Right atrium auricular region (tissue), 2 donors: ENCODE results near the gene CACNA1C. TPM values are rescaled to one million over a fixed set of nuclear protein-coding genes. Genes with fewer than 3 reads are reported as not detected.

Experiments
- DNase-seq: peaks from one replicate; pipeline ENCODE4 v3.0.0-alpha.2; 2019; ENCODE audit warnings: low spot score
- H3K27ac ChIP-seq, 2 donors: fragments of 200-600 bp; sonication (generic); 1 replicate in 1 of 2; 2 replicates in 1 of 2; pipeline ENCODE4 v1.5.1; 2016 to 2019
- H3K27me3 ChIP-seq, 2 donors: fragments of 200-600 bp; sonication (generic); one replicate each; pipeline versions ENCODE4 v1.5.1 to v1.6.0; 2017 to 2019
- H3K36me3 ChIP-seq: fragments of 200-600 bp; sonication (generic); one replicate; pipeline ENCODE4 v1.5.1; 2016
- H3K4me1 ChIP-seq, 2 donors: fragments of 200-600 bp; sonication (generic); one replicate each; pipeline versions ENCODE4 v1.5.1 to v1.6.0; 2017 to 2019
- H3K4me3 ChIP-seq, 2 donors: fragments of 200-600 bp; sonication (generic); 1 replicate in 1 of 2; 2 replicates in 1 of 2; pipeline ENCODE4 v1.5.1; 2017 to 2019; ENCODE audit warnings: mild to moderate bottlenecking in 1 of 2, moderate library complexity in 1 of 2
- H3K9me3 ChIP-seq, 2 donors: fragments of 200-600 bp; sonication (generic); one replicate each; pipeline ENCODE4 v1.5.1; 2019
- total RNA-seq, 2 donors: library from RNA; depleted of rRNA; stranded (reverse); fragments of >200 nt; gene quantifications; one replicate each; pipeline ENCODE4 v1.1.0, GENCODE V29; 2016
- TF ChIP-seq, protein P1 (sequence below), 2 donors: fragments of 200-600 bp; sonication (generic); IDR thresholded peaks; one replicate each; pipeline ENCODE4 v1.5.1; 2019; ENCODE audit warnings: antibody characterized with exemption in 2 of 2

CACNA1C gene
- total RNA-seq, 2 donors from 2014 or later: 83.1 to 93.6 TPM

DNA sequence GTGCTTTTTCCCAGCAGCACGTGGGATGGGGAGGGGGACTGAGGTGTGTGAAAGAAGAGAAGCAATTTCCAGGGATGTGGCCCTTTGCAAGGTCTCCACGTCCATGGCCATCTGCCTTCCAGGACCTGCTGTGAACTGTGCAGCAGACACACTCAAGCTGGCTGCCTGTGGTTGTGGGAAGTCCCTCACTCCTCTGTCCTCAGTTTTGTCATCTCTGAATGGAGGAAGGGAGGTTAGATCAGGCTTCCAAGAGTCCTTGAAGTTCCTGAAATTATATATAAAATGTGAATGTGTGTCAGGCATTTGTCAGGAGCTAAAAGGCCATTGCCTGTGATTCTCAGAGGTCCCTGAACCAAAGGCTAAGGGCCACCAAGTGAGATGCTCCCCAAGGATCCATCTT lies 328.2 kb downstream of the CACNA1C start:
- Histone ChIP-seq H3K36me3 (no peaks in the 10 kb centered on the region), H3K4me1 (peaks cover 0 to 79% of the 10 kb centered on the region in 2 donors), H3K4me3 (no peak overlapping the region), H3K9me3 (no peaks in the 10 kb centered on the region), H3K27me3 (no peaks in the 10 kb centered on the region), H3K27ac (peak overlapping the region; percentile 31 to 47)
- TF ChIP-seq, protein P1, sequence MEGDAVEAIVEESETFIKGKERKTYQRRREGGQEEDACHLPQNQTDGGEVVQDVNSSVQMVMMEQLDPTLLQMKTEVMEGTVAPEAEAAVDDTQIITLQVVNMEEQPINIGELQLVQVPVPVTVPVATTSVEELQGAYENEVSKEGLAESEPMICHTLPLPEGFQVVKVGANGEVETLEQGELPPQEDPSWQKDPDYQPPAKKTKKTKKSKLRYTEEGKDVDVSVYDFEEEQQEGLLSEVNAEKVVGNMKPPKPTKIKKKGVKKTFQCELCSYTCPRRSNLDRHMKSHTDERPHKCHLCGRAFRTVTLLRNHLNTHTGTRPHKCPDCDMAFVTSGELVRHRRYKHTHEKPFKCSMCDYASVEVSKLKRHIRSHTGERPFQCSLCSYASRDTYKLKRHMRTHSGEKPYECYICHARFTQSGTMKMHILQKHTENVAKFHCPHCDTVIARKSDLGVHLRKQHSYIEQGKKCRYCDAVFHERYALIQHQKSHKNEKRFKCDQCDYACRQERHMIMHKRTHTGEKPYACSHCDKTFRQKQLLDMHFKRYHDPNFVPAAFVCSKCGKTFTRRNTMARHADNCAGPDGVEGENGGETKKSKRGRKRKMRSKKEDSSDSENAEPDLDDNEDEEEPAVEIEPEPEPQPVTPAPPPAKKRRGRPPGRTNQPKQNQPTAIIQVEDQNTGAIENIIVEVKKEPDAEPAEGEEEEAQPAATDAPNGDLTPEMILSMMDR (IDR thresholded peaks at IDR 0.05): no peak
- no peak for DNase-seq

GRCh38 chr12:2382370-2383155 lies 329.8 kb downstream of the CACNA1C start:
- Histone ChIP-seq H3K4me3 (no peak overlapping the region), H3K4me1 (peaks cover 0 to 65% of the 10 kb centered on the region in 2 donors), H3K27ac (peak overlapping the region; percentile 56 to 70), H3K36me3 (no peaks in the 10 kb centered on the region), H3K27me3 (no peaks in the 10 kb centered on the region), H3K9me3 (no peaks in the 10 kb centered on the region)
- no peak for DNase-seq
- TF ChIP-seq, protein P1 (IDR thresholded peaks at IDR 0.05): peak in 1 of 2 donors; percentile 21

DNA sequence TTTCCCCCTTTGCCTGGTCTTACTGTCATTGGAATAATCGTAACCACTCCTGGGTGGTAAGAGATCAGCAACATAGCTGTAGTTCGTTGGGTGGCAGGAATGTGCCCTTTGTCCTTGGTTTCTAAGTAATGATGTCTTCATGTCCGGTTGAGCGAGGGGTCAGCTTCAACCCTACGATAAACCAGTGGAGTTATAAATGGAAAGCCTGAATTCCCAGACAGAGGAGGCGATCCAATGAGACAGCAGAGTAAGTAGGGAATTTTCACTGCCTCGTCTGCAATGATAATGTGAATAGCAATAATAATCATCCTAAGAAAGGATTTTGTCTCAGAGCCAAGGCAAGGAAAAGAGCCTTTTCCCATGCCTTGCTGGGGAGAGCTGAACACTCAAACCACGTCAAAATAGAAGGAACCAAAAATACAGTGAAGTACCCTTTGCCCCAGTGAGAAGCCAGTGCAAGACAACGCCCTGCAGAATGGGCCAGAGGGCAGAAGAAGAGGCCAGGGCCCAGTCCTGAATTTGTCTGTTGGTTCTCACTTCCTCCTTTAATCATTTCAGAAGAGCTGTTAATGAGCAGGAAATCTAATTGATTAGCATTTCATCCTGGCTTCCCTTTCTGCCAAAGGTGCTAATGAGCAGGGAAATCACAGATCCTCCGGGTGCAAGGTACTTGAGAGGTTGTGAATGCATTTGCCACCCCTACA lies 330.7 kb downstream of the CACNA1C start:
- H3K9me3 ChIP-seq: no peaks in the 10 kb centered on the region
- DNase-seq: no peak
- H3K36me3 ChIP-seq: no peaks in the 10 kb centered on the region
- no peak overlapping the region for H3K4me3 ChIP-seq
- H3K27me3 ChIP-seq: no peaks in the 10 kb centered on the region
- TF ChIP-seq, protein P1 (IDR thresholded peaks at IDR 0.05): no peak
- H3K4me1 ChIP-seq: peaks cover 0 to 58% of the 10 kb centered on the region in 2 donors
- H3K27ac ChIP-seq: peak overlapping the region; percentile 56 to 70

DNA sequence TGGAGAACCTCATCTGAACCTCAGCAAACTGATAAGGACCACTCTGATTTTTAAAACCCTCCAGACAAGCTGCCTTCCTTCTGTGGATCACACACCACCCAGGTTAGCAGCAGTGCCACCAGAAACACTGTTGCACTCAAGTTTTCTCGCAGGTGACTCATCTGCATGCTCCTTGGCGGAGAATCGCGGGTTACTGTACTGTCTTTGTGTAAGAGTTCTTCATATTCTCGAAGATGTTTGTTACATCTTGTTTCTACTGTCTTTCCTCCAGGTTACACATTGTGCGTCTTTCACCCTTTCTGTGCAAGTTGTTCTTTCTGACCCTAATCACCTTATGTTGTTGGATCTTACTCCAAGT lies 331.2 kb downstream of the CACNA1C start:
- TF ChIP-seq, protein P1 (IDR thresholded peaks at IDR 0.05): no peak
- no peaks in the 10 kb centered on the region for H3K9me3 ChIP-seq
- H3K4me1 ChIP-seq: peaks cover 0 to 53% of the 10 kb centered on the region in 2 donors
- H3K36me3 ChIP-seq: no peaks in the 10 kb centered on the region
- H3K27ac ChIP-seq: peak overlapping the region in 1 of 2 donors; percentile 70
- no peak for DNase-seq
- H3K27me3 ChIP-seq: no peaks in the 10 kb centered on the region
- no peak overlapping the region for H3K4me3 ChIP-seq

GRCh38 chr12:2384533-2385351 lies 332.0 kb downstream of the CACNA1C start:
- no peak for DNase-seq
- TF ChIP-seq, protein P1 (IDR thresholded peaks at IDR 0.05): no peak
- Histone ChIP-seq H3K27me3 (no peaks in the 10 kb centered on the region), H3K27ac (peak overlapping the region in 1 of 2 donors; percentile 70), H3K9me3 (no peaks in the 10 kb centered on the region), H3K36me3 (no peaks in the 10 kb centered on the region), H3K4me3 (no peak overlapping the region), H3K4me1 (peaks cover 0 to 54% of the 10 kb centered on the region in 2 donors)
